Gastroesophageal sphincter (tissue), 3 donors: Measurements from ENCODE around the gene TET3.

Experiments
- CTCF ChIP-seq, 4 experiments: fragments of 200-600 bp in 2 of 4; fragments of 450-650 bp in 2 of 4; sonication (generic) in 1 of 4; IDR thresholded peaks; one replicate each; pipeline ENCODE4 v1.5.1; 2017 to 2019; ENCODE audit warnings: antibody characterized with exemption in 4 of 4, mild to moderate bottlenecking in 2 of 4, moderate library complexity in 2 of 4
- EP300 ChIP-seq: sonication (generic); formaldehyde crosslinking; IDR thresholded peaks from one replicate; pipeline ENCODE4 v1.6.1; 2017; ENCODE audit warnings: antibody characterized with exemption, mild to moderate bottlenecking
- POLR2A ChIP-seq, 2 donors: fragments of 450-650 bp; IDR thresholded peaks; one replicate each; pipeline ENCODE4 v1.6.1; 2017; ENCODE audit warnings: antibody characterized with exemption in 2 of 2, mild to moderate bottlenecking in 2 of 2, moderate library complexity in 1 of 2
- POLR2AphosphoS5 ChIP-seq: sonication (generic); formaldehyde crosslinking; IDR thresholded peaks from one replicate; pipeline ENCODE4 v1.6.1; 2017; ENCODE audit warnings: antibody characterized with exemption

GRCh38 chr2:73976803-73977202, 7.9 kb upstream of the TET3 start:
- TF ChIP-seq POLR2AphosphoS5 = no peak
- TF ChIP-seq CTCF (IDR thresholded peaks at IDR 0.05) = no peak
- TF ChIP-seq EP300 = no peak
- no peak for TF ChIP-seq POLR2A (IDR thresholded peaks at IDR 0.05)
